ENCODE results near the gene NLRC4. TPM values are rescaled to one million over a fixed set of nuclear protein-coding genes. Genes with fewer than 3 reads are reported as not detected.

NLRC4 gene
- total and polyA plus RNA-seq, 2 of the 4 experiments (the other 2 are of a cell fraction): not detected

DNA sequence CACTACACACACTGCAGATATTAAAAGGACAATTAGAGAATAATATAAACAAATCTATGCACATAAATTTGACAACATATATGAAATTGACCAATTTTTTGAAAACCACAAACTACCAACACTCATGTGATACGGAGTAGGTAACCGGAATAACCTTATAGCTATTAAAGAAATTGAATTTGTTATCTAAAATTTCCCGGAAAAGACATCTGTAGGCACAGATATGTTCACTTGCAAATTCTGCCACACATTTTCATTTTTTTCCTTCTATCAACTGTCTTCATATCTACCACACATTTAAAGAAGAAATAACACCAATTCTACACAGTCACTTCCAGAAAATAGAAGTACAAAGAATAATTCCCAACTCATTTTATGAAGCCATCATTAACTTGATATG is 22.4 kb downstream of the NLRC4 start:
- Histone ChIP-seq H3K4ac (ENCODE audit: low read depth, low read length) (no peak overlapping the region), H2AK9ac (replicated peaks; ENCODE audit: low read depth, low read length, poor library complexity) (no peak overlapping the region), H3K9me3 (ENCODE audit: control insufficient read depth, insufficient read depth, low read length) (no peaks in the 10 kb centered on the region), H3K23ac (ENCODE audit: low read depth, low read length) (no peak overlapping the region), H3K14ac (replicated peaks; ENCODE audit: low read depth, low read length) (no peak overlapping the region), H3K56ac (ENCODE audit: extremely low read depth, insufficient read depth, low read length) (no peak overlapping the region), H2BK120ac (ENCODE audit: low read depth, low read length) (no peak overlapping the region), H4K8ac (ENCODE audit: low read depth in 2 of 2, low read length in 2 of 2) (no peak overlapping the region), H2BK5ac (ENCODE audit: low read depth, low read length, poor library complexity, severe bottlenecking) (no peak overlapping the region), H2AK5ac (ENCODE audit: low read depth, low read length) (no peak overlapping the region), H3K18ac (ENCODE audit: low read depth, low read length) (no peak overlapping the region), H3K27ac (ENCODE audit: insufficient read depth, low read length) (no peak overlapping the region), H4K91ac (ENCODE audit: insufficient read depth, low read depth, low read length) (no peak overlapping the region), H3K4me1 (ENCODE audit: control insufficient read depth, insufficient read depth, low read length) (no peaks in the 10 kb centered on the region), H3K79me1 (ENCODE audit: low read depth in 1 of 2, low read length in 2 of 2) (no peaks in the 10 kb centered on the region), H2BK15ac (ENCODE audit: low read depth, low read length) (no peak overlapping the region), H3K27me3 (ENCODE audit: control insufficient read depth, insufficient read depth, low read length) (no peaks in the 10 kb centered on the region), H3K9ac (ENCODE audit: low read depth, low read length) (no peak overlapping the region), H2AFZ (replicated peaks; ENCODE audit: low read length, poor library complexity) (no peak overlapping the region), H3K36me3 (ENCODE audit: control insufficient read depth, insufficient read depth, low read length) (no peaks in the 10 kb centered on the region), H3K4me2 (ENCODE audit: low read depth, low read length) (no peak overlapping the region), H2BK20ac (ENCODE audit: low read depth, low read length) (no peak overlapping the region), H3K9me1 (ENCODE audit: insufficient read depth, low read length) (no peaks in the 10 kb centered on the region), H4K20me1 (ENCODE audit: insufficient read depth, low read length) (no peaks in the 10 kb centered on the region), H4K5ac (ENCODE audit: low read depth, low read length) (no peak overlapping the region), H3K4me3 (ENCODE audit: insufficient read depth, low read depth, low read length) (no peak overlapping the region)
- BruUV-seq (replicated peaks): no TSS peak
- no peak for DNase-seq
- TF ChIP-seq SMC3 (IDR thresholded peaks at IDR 0.05; ENCODE audit: low read depth, low read length) (no peak), NFE2L2 (IDR thresholded peaks at IDR 0.05; ENCODE audit: low read depth, low read length) (no peak), CHD1 (IDR thresholded peaks at IDR 0.05; ENCODE audit: low read depth, low read length) (no peak), RCOR1 (IDR thresholded peaks at IDR 0.05; ENCODE audit: insufficient replicate concordance, low read length) (no peak), CEBPB (IDR thresholded peaks at IDR 0.05; ENCODE audit: low read depth, low read length) (no peak), RFX5 (IDR thresholded peaks at IDR 0.05; ENCODE audit: low read depth, low read length) (no peak), MAFK (IDR thresholded peaks at IDR 0.05; ENCODE audit: low read depth, low read length) (no peak), FOS (IDR thresholded peaks at IDR 0.05; ENCODE audit: low read depth, low read length) (no peak), MAZ (IDR thresholded peaks at IDR 0.05; ENCODE audit: borderline replicate concordance, low read depth, low read length) (no peak), BHLHE40 (IDR thresholded peaks at IDR 0.05; ENCODE audit: low read depth, low read length) (no peak)
- TF ChIP-seq, protein P1, sequence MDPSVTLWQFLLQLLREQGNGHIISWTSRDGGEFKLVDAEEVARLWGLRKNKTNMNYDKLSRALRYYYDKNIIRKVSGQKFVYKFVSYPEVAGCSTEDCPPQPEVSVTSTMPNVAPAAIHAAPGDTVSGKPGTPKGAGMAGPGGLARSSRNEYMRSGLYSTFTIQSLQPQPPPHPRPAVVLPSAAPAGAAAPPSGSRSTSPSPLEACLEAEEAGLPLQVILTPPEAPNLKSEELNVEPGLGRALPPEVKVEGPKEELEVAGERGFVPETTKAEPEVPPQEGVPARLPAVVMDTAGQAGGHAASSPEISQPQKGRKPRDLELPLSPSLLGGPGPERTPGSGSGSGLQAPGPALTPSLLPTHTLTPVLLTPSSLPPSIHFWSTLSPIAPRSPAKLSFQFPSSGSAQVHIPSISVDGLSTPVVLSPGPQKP (IDR thresholded peaks at IDR 0.05; ENCODE audit: borderline replicate concordance, low read depth, low read length): no peak
- TF ChIP-seq, protein P2, sequence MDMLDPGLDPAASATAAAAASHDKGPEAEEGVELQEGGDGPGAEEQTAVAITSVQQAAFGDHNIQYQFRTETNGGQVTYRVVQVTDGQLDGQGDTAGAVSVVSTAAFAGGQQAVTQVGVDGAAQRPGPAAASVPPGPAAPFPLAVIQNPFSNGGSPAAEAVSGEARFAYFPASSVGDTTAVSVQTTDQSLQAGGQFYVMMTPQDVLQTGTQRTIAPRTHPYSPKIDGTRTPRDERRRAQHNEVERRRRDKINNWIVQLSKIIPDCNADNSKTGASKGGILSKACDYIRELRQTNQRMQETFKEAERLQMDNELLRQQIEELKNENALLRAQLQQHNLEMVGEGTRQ (IDR thresholded peaks at IDR 0.05; ENCODE audit: low read depth, low read length): no peak
- dilution Hi-C loops (cut with HindIII; ENCODE audit: low sequenced_read_pairs, unreplicated experiment): no loop called here
- ChIA-PET POLR2A (ENCODE audit: unreplicated experiment) (no interaction called here), CTCF (no interaction called here)
- ATAC-seq (ENCODE audit: low read depth): no peak
- 100% methylated on average over 1 of the region's 3 CpGs; no CpG with 5 or more reads in 1 of the 2 experiments for WGBS, 2 experiments (ENCODE audit: extremely low coverage in 2 of 2, insufficient read length in 1 of 2)
- in situ Hi-C loops (cut with MboI; ENCODE audit: low sequenced_read_pairs): no loop called here
- intact Hi-C loops (cut with micrococcal nuclease): no loop called here
